HG02943 (cell line): Measurements from ENCODE around the gene GPR148.
"Not testable (repeated sequence)": the region's sequence is repeated elsewhere in the genome, so short reads cannot be mapped to it uniquely, and the experiment has no call there.

Experiments used
- ATAC-seq: cut with Tn5 transposase; IDR thresholded peaks from one replicate; pipeline ENCODE4 v1.9.1; 2021; ENCODE audit warnings: mild to moderate bottlenecking, low read depth, moderate library complexity; ENCODE audit not compliant: unreplicated experiment

GPR148 gene, protein sequence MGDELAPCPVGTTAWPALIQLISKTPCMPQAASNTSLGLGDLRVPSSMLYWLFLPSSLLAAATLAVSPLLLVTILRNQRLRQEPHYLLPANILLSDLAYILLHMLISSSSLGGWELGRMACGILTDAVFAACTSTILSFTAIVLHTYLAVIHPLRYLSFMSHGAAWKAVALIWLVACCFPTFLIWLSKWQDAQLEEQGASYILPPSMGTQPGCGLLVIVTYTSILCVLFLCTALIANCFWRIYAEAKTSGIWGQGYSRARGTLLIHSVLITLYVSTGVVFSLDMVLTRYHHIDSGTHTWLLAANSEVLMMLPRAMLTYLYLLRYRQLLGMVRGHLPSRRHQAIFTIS

GRCh38 chr2:130728549-130729316 is at the start of gene GPR148:
Gene GPR148 (plus strand): TSS chr2:130729070. CDS start chr2:130729152, 82 bp downstream.
- ATAC-seq: no peak

DNA sequence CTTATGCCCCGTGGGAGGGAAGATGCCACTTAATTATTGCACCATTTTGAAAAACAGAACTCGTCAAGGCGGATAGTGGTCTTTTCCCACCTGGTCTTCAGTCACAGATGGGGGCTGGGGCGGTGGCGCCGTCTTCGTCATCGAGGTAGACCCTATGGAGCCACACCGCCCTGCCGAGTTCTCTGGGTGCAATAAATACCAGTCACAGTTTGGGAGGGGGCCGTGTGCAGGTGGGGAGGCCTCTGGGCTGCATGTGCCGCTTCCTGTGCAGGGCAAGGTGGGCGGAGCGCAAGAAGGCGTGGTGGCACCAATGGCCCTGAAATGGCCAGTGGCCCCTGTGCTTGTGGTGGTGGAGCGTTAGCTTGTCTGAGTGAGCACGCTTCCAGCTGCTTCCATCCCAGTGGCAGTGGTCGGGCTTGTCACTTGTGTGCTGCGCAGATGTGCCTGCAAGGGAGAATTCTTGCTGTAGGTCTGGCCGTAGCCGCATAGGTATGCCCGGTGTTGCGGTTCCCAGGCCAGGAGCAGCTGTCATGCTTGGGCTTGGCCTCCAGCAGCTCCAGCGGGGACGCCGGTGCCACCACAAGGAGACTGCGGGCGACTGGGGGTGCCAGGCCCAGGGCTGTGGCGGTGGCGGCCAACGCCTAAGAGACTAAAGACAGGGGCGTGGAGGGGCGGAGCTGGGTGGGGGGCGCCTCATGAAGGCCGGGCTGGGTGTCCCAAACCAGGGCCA is 36.7 kb upstream of the GPR148 start:
- ATAC-seq: not testable (repeated sequence)

GRCh38 chr2:130693474-130693873 is 35.4 kb upstream of the GPR148 start:
- not testable (repeated sequence) for ATAC-seq

- not testable (repeated sequence) for ATAC-seq
Observed at GRCh38 chr2:130703250-130703649, 25.6 kb upstream of the GPR148 start.

GRCh38 chr2:130714795-130715194 is 14.1 kb upstream of the GPR148 start:
- ATAC-seq: not testable (repeated sequence)

DNA sequence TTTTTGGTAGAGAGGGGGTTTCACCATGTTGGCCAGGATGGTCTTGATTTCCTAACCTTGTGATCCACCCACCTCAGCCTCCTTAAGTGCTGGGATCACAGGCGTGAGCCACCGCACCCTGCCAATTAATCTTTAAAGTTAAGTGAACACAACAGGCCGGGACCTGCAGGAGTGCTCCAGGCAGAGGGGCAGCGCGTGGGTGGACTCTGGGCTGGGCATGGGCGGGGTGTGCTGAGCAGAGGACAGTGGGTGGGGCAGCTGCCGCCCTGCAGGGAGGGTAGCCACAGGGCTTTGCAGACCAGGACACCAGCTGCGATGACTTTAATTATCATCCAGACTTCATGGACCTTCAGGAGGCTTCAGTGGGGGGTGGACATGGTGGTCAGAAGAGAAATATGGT is 8.8 kb upstream of the GPR148 start:
- ATAC-seq: no peak

DNA sequence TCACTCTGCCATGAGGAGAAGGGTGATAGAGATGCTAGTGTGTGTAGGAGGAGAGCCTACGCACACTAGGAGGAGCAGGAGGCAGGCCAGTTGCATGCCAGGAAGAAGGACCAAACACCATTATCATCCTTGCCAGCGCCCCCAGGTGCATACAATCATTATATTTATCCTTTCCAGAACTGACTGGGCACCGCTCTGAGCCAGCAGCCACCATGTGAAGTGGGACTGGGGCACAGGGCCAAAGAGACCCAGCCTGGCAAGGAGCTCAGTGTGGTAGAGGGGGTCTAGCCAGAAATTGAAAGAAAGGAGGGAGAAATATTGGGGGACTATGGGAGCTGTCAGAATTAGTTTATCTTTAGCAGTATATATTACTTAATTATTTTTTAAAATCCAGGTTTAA is 8.3 kb upstream of the GPR148 start:
- no peak for ATAC-seq

GRCh38 chr2:130724455-130724854 is 4.4 kb upstream of the GPR148 start:
- ATAC-seq: no peak

DNA sequence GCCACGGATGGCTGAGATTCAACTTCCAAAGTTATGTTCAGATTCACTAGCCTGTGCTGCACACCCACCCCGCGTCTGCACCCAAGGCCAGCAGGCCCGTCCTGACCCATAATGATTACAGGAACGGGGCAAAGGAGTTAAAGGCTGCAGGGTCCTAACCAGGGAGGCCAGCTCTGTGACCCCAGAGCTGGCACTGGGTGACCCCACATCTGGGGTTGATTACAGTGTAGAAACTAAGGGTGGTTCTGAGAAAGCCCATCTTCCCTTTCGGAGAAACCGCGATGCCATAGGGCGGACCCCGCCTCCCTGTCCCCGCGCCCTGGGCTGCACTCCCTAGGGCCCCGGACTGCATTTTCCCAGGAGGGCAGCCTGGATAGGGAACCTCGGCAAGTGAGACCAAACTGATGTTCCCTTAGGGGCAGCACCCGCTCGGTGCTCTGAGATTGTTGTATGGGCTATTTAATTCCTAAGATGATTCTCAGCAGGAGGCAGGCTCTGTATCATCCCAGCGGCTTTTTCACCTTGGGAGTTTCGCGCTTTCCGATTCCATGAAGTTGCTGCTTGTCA is 2.2 kb upstream of the GPR148 start:
- ATAC-seq: no peak

GRCh38 chr2:130727286-130727924 is 1.5 kb upstream of the GPR148 start:
- peak; percentile 92 for ATAC-seq

DNA sequence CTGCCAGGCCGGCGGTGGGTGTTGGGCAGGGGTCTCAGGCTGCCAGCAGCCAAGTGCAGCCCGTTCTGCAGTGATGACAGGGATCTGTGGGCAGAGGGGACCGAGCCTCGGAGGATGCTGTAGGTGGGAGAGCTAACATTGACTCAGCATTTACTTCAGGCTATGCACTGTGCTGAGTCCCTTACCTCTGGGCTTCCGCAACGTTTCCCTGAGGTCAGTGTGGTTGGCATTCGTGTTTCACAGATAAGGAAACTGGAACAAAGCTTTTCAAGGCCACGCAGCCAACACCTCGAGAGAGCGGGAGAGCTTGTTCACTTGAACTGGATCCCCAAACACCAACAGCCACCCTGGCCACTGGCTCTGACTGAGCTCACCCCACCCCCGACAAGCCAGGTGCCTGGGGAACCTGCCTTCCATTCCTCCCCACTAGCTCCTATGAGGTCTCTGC is 839 bp upstream of the GPR148 start:
- peak; percentile 13 for ATAC-seq

GRCh38 chr2:130729322-130730299 is 741 bp downstream of the GPR148 start:
- no peak for ATAC-seq

DNA sequence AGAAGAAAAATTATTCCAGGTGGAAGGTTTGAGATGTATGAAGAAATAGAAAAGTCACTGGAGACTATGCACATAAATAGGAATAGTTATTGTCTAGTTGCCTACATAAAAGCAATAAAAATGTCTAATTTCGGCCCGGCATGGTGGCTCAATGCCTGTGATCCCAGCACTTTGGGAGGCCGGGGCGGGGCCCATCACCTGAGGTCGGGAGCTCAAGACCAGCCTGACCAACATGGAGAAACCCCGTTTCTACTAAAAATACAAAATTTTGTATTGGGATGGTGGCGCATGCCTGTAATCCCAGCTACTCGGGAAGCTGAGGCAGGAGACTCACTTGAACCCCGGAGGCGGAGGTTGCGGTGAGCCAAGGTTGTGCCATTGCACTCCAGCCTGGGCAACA is 3.4 kb downstream of the GPR148 start:
- not testable (repeated sequence) for ATAC-seq

GRCh38 chr2:130735200-130735599 is 6.3 kb downstream of the GPR148 start:
- ATAC-seq: no peak

DNA sequence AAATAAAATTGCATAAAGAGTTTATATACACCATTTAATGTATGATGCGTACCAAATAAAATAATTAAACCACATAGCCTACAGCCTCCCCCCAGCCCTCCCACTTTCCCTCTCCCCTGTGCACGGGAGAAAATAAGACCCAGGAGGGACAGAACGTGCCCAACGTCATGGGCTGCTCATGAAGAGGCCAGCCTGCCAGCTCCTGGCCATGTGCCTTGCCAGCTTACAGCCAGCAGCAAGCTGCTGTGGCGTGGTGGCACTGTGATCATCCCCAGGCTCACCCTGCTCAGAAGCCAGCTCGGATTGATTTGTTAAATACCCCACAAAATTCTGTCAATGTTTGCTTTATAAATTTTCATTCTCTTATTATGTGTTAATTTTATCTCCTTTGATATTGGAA is 7.6 kb downstream of the GPR148 start:
- ATAC-seq: no peak

DNA sequence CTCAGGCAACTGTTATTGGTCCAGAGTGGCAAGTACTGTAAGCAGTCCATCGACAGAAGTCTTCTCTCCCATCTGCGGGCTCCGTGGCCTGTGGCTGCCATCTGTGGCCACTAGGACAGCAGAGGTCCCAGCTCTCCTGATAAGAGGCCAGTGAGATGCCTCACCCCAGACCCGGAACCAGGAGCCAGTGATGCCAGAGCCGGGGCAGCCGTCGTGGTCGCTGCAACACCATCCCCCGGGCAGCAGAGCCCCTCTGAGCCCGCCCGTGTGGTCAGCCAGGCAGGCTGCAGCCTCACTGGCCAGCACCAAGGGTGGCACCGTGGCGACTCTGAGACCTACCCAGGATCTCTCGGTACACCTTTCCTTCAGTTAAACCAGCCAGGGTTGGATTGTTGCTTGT is 8.7 kb downstream of the GPR148 start:
- ATAC-seq: no peak

DNA sequence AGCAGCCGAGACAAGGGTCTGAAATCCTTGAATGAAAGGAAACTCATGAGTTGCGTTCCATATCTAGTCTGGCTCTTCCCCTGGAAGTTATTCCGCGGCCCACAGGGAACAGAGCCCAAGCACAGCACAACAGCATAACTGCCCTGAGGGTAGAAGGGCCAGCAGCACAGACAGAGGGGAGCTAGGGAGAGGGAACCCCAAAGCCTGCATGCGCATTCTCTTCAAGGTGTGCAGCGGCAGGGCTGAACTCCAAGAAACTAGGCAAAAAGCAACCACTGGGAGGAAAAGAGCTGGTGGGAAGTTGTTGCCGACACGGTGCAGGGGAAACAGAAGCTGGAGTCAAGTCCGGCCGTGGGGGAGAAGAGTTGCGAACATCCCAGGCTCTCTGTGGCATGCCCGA is 11.8 kb downstream of the GPR148 start:
- ATAC-seq: no peak

DNA sequence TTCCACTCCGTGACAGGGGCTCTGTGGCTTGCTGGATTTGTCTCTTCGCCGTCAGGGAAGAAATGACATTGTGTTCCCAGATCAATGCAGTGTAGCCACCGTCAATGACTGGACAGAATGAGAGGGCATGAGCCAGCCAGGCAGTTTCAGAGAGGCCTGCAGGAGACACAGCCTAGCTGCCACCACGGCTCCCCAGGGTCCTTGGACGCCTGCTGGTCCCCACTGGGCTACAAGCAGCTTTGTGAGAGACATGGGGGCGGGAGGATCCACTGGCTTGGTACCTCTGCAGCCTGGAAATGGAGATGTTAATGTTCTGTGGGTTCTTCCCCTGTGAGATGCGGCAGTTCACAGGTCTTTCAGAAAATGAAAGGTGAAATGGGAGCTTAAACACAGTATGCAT is 14.4 kb downstream of the GPR148 start:
- no peak for ATAC-seq
